HEK293 (cell line): ENCODE results near the gene THAP7.
A peak's percentile ranks its signal among the peaks of the same experiment; 100 is the strongest.

ENCODE experiments used
- CTCF ChIA-PET: fragments of 350-600 bp; formaldehyde crosslinking; extraction: SDS; loops from one replicate; lab custom pipeline; 2021; ENCODE audit warnings: antibody characterized with exemption; lab: Yijun Ruan, JAX
- POLR2A ChIA-PET: fragments of 300-600 bp; formaldehyde crosslinking; extraction: SDS; loops from one replicate; lab custom pipeline; 2020; ENCODE audit warnings: antibody characterized with exemption, inconsistent platforms; lab: Yijun Ruan, JAX
- H3K27ac ChIP-seq: fragments of 200-500 bp; sonication (Bioruptor generic); 2 replicates; pipeline ENCODE4 v1.5.1; 2014; ENCODE audit warnings: low read depth, low read length, control low read depth, inconsistent platforms; ENCODE audit errors: extremely low read depth
- H3K36me3 ChIP-seq, 2 experiments: fragments of 200-500 bp in 1 of 2; sonication (Bioruptor generic) in 1 of 2; 1 replicate in 1 of 2; 2 replicates in 1 of 2; pipeline ENCODE4 v1.5.1; 2014 to 2017; ENCODE audit warnings: inconsistent platforms in 2 of 2, low read length in 2 of 2; ENCODE audit not compliant: control insufficient read depth in 2 of 2, insufficient read depth in 1 of 2
- H3K4me1 ChIP-seq: fragments of 200-500 bp; sonication (Bioruptor generic); 2 replicates; pipeline ENCODE4 v1.5.1; 2014; ENCODE audit warnings: mild to moderate bottlenecking, low read length, inconsistent platforms; ENCODE audit not compliant: control insufficient read depth, insufficient read depth
- H3K4me3 ChIP-seq: 2 replicates; pipeline ENCODE4 v1.5.1; 2011; ENCODE audit warnings: low read depth, mild to moderate bottlenecking, control low read depth, low read length, moderate library complexity
- H3K9me3 ChIP-seq: fragments of 200-500 bp; sonication (Bioruptor generic); 2 replicates; pipeline ENCODE4 v1.5.1; 2014; ENCODE audit warnings: low read depth, low read length, inconsistent platforms; ENCODE audit not compliant: control insufficient read depth, insufficient read depth
- BCL11A ChIP-seq: fragments of 450-650 bp; formaldehyde crosslinking; IDR thresholded peaks from 2 replicates; pipeline ENCODE4 v1.5.1; 2016; ENCODE audit warnings: low read depth, missing biosample characterization, missing genetic modification characterization
- ZFHX2 ChIP-seq: fragments of 450-650 bp; formaldehyde crosslinking; conservative IDR thresholded peaks from 2 replicates; pipeline ENCODE4 v1.5.1; 2016; ENCODE audit warnings: missing biosample characterization, missing genetic modification characterization
- ZFP3 ChIP-seq: fragments of 450-650 bp; formaldehyde crosslinking; IDR thresholded peaks from 2 replicates; pipeline ENCODE4 v1.5.1; 2016; ENCODE audit warnings: low read depth, missing biosample characterization, missing genetic modification characterization
- ZNF169 ChIP-seq: fragments of 450-650 bp; formaldehyde crosslinking; IDR thresholded peaks from 2 replicates; pipeline ENCODE4 v1.5.1; 2016; ENCODE audit warnings: missing biosample characterization, missing genetic modification characterization
- ZNF214 ChIP-seq: fragments of 450-650 bp; formaldehyde crosslinking; IDR thresholded peaks from 2 replicates; pipeline ENCODE4 v1.5.1; 2017; ENCODE audit warnings: missing biosample characterization, mild to moderate bottlenecking, missing genetic modification characterization, borderline replicate concordance
- ZNF266 ChIP-seq: fragments of 450-650 bp; formaldehyde crosslinking; IDR thresholded peaks from 2 replicates; pipeline ENCODE4 v1.5.1; 2016; ENCODE audit warnings: missing biosample characterization, missing genetic modification characterization, low read depth
- ZNF571 ChIP-seq: fragments of 450-650 bp; formaldehyde crosslinking; IDR thresholded peaks from 2 replicates; pipeline ENCODE4 v1.5.0; 2017; ENCODE audit warnings: missing biosample characterization, missing genetic modification characterization
- ZNF610 ChIP-seq: fragments of 450-650 bp; formaldehyde crosslinking; IDR thresholded peaks from 2 replicates; pipeline ENCODE4 v1.5.1; 2016; ENCODE audit warnings: missing biosample characterization, missing genetic modification characterization, borderline replicate concordance
- ZNF707 ChIP-seq: fragments of 450-650 bp; formaldehyde crosslinking; IDR thresholded peaks from 2 replicates; pipeline ENCODE4 v1.5.1; 2016; ENCODE audit warnings: missing biosample characterization, missing genetic modification characterization
- ZNF843 ChIP-seq: fragments of 450-650 bp; formaldehyde crosslinking; IDR thresholded peaks from 2 replicates; pipeline ENCODE4 v1.5.1; 2016; ENCODE audit warnings: missing biosample characterization, missing genetic modification characterization
- TF ChIP-seq, protein P1 (sequence below): fragments of 450-650 bp; formaldehyde crosslinking; IDR thresholded peaks from 2 replicates; pipeline ENCODE4 v1.5.1; 2016; ENCODE audit warnings: missing biosample characterization, missing genetic modification characterization, borderline replicate concordance
- TF ChIP-seq, protein P2 (sequence below): fragments of 450-650 bp; formaldehyde crosslinking; IDR thresholded peaks from 2 replicates; pipeline ENCODE4 v1.5.1; 2017; ENCODE audit warnings: missing biosample characterization, missing genetic modification characterization

The THAP7 gene

DNA sequence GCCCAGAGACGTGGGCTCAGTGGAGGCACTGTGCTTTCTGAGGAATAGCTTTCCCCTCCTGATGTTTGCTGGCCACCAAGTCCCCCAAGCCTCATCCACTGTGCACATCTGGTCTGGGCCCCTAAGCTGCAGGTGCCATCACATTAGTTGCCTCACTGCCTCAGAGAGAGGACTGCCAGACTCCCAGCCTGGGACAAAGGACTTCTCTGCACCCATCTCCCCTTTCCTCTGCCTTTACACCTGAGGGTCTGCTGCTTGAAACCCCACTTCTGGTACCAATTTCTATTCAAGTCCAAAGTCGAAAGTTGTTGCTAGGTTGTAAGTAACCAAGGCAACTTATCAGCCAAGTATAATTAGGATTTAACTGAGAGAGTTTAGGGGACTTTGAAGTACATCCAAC, 23.5 kb downstream of the THAP7 start:
- Histone ChIP-seq H3K9me3 (no peaks in the 10 kb centered on the region), H3K36me3 (peaks cover 0 to 2% of the 10 kb centered on the region in 2 experiments; a peak in 1 of 3 replicates), H3K27ac (no peak overlapping the region), H3K4me1 (no peaks in the 10 kb centered on the region), H3K4me3 (no peak overlapping the region)
- POLR2A ChIA-PET: no interaction called here
- CTCF ChIA-PET: no interaction called here
- no peak for TF ChIP-seq ZNF169 (tag by site-specific recombination)
- peak; percentile 99 for TF ChIP-seq ZNF707 (tag by site-specific recombination)

DNA sequence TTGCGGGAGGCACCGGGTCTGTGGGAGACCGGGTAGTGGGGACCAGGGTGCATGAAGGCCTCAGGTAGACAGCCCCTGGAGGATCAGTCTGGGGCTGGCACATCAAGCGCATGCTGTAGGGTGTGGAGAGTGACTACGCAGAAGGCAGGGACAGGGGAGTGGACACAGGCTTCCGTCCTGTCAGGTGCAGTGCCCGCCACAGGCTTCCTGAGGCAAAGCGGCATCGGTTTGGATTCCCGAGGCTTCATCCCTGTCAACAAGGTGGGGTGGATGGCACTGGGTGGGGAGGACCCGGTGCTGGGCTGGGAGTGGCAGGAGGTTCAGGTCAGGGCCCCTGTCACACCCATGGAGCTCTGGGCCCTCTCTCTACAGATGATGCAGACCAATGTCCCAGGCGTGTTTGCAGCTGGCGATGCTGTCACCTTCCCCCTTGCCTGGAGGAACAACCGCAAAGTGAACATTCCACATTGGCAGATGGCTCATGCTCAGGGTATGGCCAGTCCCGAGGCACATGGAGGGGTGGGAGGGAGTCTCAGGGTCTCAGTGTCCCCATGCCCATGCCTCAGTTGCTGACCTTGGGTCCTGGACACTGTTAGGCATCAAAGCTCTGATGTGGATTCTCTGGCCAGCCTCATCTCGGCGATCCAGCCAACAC, 24.3 kb downstream of the THAP7 start:
- no peak for TF ChIP-seq ZFP3 (tag by site-specific recombination)
- TF ChIP-seq, protein P1, sequence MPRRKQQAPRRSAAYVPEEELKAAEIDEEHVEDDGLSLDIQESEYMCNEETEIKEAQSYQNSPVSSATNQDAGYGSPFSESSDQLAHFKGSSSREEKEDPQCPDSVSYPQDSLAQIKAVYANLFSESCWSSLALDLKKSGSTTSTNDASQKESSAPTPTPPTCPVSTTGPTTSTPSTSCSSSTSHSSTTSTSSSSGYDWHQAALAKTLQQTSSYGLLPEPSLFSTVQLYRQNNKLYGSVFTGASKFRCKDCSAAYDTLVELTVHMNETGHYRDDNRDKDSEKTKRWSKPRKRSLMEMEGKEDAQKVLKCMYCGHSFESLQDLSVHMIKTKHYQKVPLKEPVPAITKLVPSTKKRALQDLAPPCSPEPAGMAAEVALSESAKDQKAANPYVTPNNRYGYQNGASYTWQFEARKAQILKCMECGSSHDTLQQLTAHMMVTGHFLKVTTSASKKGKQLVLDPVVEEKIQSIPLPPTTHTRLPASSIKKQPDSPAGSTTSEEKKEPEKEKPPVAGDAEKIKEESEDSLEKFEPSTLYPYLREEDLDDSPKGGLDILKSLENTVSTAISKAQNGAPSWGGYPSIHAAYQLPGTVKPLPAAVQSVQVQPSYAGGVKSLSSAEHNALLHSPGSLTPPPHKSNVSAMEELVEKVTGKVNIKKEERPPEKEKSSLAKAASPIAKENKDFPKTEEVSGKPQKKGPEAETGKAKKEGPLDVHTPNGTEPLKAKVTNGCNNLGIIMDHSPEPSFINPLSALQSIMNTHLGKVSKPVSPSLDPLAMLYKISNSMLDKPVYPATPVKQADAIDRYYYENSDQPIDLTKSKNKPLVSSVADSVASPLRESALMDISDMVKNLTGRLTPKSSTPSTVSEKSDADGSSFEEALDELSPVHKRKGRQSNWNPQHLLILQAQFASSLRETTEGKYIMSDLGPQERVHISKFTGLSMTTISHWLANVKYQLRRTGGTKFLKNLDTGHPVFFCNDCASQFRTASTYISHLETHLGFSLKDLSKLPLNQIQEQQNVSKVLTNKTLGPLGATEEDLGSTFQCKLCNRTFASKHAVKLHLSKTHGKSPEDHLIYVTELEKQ (tag by site-specific recombination): no peak
- Histone ChIP-seq H3K4me1 (no peaks in the 10 kb centered on the region), H3K27ac (no peak overlapping the region), H3K4me3 (no peak overlapping the region), H3K9me3 (no peaks in the 10 kb centered on the region), H3K36me3 (no peaks in the 10 kb centered on the region)
- ChIA-PET POLR2A (no interaction called here), CTCF (interaction anchor here (1.0 kb wide), 1 partner anchor 17 kb away, joined by 4 read pairs; no protein-coding TSS in a partner anchor)

GRCh38 chr22:20977019-20977418, 24.9 kb downstream of the THAP7 start:
- no peak overlapping the region for H3K4me3 ChIP-seq
- H3K9me3 ChIP-seq: no peaks in the 10 kb centered on the region
- TF ChIP-seq ZNF571 (tag by site-specific recombination): no peak
- TF ChIP-seq BCL11A (tag by site-specific recombination): no peak
- TF ChIP-seq ZFHX2 (tag by site-specific recombination): peak; percentile 30
- H3K27ac ChIP-seq: no peak overlapping the region
- ChIA-PET CTCF (interaction anchor here (1.0 kb wide), 1 partner anchor 17 kb away, joined by 4 read pairs; no protein-coding TSS in a partner anchor), POLR2A (no interaction called here)
- no peaks in the 10 kb centered on the region for H3K36me3 ChIP-seq
- no peaks in the 10 kb centered on the region for H3K4me1 ChIP-seq

DNA sequence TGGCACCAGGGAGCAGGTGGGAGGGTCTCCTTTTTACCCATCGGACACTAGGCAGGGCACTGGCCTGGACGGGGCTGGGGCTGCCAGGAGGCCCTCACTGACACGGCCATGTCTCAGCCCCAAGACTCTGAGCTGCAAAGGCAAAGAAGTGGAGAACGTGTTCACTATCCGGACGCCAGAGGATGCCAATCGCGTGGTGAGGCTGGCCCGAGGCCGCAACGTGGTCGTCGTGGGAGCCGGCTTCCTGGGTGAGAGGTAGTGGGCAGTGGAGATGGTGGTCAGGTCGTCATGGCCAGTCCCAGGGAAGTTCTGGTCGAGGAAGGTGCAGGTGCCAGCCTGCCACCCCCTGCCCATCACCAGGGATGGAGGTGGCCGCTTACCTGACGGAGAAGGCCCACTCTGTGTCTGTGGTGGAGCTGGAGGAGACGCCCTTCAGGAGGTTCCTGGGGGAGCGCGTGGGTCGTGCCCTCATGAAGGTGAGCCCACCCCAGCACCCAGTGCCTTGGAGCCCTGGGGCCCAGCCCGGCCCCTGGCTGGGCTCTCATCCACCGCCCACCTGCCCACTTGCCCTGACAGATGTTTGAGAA, 25.5 kb downstream of the THAP7 start:
- H3K9me3 ChIP-seq: no peaks in the 10 kb centered on the region
- no peak for TF ChIP-seq ZNF610 (tag by site-specific recombination)
- no peak for TF ChIP-seq ZNF214 (tag by site-specific recombination)
- no peak for TF ChIP-seq ZNF266 (tag by site-specific recombination)
- no peak for TF ChIP-seq ZNF843 (tag by site-specific recombination)
- no peak for TF ChIP-seq ZFHX2 (tag by site-specific recombination)
- TF ChIP-seq, protein P2, sequence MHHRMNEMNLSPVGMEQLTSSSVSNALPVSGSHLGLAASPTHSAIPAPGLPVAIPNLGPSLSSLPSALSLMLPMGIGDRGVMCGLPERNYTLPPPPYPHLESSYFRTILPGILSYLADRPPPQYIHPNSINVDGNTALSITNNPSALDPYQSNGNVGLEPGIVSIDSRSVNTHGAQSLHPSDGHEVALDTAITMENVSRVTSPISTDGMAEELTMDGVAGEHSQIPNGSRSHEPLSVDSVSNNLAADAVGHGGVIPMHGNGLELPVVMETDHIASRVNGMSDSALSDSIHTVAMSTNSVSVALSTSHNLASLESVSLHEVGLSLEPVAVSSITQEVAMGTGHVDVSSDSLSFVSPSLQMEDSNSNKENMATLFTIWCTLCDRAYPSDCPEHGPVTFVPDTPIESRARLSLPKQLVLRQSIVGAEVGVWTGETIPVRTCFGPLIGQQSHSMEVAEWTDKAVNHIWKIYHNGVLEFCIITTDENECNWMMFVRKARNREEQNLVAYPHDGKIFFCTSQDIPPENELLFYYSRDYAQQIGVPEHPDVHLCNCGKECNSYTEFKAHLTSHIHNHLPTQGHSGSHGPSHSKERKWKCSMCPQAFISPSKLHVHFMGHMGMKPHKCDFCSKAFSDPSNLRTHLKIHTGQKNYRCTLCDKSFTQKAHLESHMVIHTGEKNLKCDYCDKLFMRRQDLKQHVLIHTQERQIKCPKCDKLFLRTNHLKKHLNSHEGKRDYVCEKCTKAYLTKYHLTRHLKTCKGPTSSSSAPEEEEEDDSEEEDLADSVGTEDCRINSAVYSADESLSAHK (tag by site-specific recombination): no peak
- no peaks in the 10 kb centered on the region for H3K4me1 ChIP-seq
- H3K36me3 ChIP-seq: no peaks in the 10 kb centered on the region
- ChIA-PET POLR2A (no interaction called here), CTCF (interaction anchor here (0.8 to 1.6 kb wide), 3 partner anchors 16 to 91 kb away, joined by 3 to 4 read pairs (median 4); no protein-coding TSS in a partner anchor)
- no peak overlapping the region for H3K4me3 ChIP-seq
- H3K27ac ChIP-seq: no peak overlapping the region
